ENCODE measurements around the gene KCTD17. TPM values are rescaled to one million over a fixed set of nuclear protein-coding genes. Genes with fewer than 3 reads are reported as not detected.

Gene KCTD17
- total and polyA plus RNA-seq, 2 of the 4 experiments (the other 2 are of a cell fraction) = 28.3 to 37.3 TPM

DNA sequence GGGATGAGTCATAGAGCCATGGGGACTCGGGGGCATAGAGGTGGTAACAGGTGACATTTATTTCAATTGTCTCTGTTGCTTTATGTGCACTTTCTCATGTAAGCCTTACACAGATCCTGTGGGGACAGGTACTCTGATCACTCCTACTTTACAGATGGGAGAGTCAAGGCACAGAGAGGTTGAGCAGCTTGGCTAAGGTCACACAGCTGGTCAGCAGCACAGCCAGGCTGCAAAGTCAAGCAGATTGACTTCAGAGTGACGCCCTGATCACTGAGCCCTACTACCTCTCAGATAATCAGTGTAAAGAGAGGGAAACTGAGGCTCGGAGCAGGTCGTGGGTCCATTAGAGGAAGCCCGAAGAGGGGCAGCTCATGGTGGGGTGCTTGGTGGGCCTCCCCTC, 54.4 kb downstream of the KCTD17 start:
- ChIA-PET CTCF (no interaction called here), POLR2A (ENCODE audit: unreplicated experiment) (no interaction called here)
- H3K27ac ChIP-seq (ENCODE audit: insufficient read depth, low read length) = no peak overlapping the region
- no peaks in the 10 kb centered on the region for H3K9me3 ChIP-seq (ENCODE audit: control insufficient read depth, insufficient read depth, low read length)
- dilution Hi-C loops (cut with HindIII; ENCODE audit: low sequenced_read_pairs, unreplicated experiment) (no loop called here), intact Hi-C loops (cut with micrococcal nuclease) (no loop called here), in situ Hi-C loops (cut with MboI; ENCODE audit: low sequenced_read_pairs) (no loop called here)
- no peak overlapping the region for H4K91ac ChIP-seq (ENCODE audit: insufficient read depth, low read depth, low read length)
- no peak overlapping the region for H2AK9ac ChIP-seq (replicated peaks; ENCODE audit: low read depth, low read length, poor library complexity)
- no peak overlapping the region for H3K14ac ChIP-seq (replicated peaks; ENCODE audit: low read depth, low read length)
- no peak overlapping the region for H3K4me3 ChIP-seq (ENCODE audit: insufficient read depth, low read depth, low read length)
- DNase-seq = no peak
- no peak overlapping the region for H2BK5ac ChIP-seq (ENCODE audit: low read depth, low read length, poor library complexity, severe bottlenecking)
- BruUV-seq (replicated peaks) = no TSS peak
- WGBS, 2 experiments (ENCODE audit: extremely low coverage in 2 of 2, insufficient read length in 1 of 2) = no CpG with 5 or more reads among the region's 5 CpGs
- H3K27me3 ChIP-seq (ENCODE audit: control insufficient read depth, insufficient read depth, low read length) = peaks cover 47% of the 10 kb centered on the region
- no peak overlapping the region for H4K5ac ChIP-seq (ENCODE audit: low read depth, low read length)
- H3K23ac ChIP-seq (ENCODE audit: low read depth, low read length) = no peak overlapping the region
- no peak overlapping the region for H3K56ac ChIP-seq (ENCODE audit: extremely low read depth, insufficient read depth, low read length)
- H4K8ac ChIP-seq (ENCODE audit: low read depth in 2 of 2, low read length in 2 of 2) = no peak overlapping the region
- no peaks in the 10 kb centered on the region for H3K79me1 ChIP-seq (ENCODE audit: low read depth in 1 of 2, low read length in 2 of 2)
- TF ChIP-seq, protein P1, sequence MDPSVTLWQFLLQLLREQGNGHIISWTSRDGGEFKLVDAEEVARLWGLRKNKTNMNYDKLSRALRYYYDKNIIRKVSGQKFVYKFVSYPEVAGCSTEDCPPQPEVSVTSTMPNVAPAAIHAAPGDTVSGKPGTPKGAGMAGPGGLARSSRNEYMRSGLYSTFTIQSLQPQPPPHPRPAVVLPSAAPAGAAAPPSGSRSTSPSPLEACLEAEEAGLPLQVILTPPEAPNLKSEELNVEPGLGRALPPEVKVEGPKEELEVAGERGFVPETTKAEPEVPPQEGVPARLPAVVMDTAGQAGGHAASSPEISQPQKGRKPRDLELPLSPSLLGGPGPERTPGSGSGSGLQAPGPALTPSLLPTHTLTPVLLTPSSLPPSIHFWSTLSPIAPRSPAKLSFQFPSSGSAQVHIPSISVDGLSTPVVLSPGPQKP (IDR thresholded peaks at IDR 0.05; ENCODE audit: borderline replicate concordance, low read depth, low read length) = no peak
- TF ChIP-seq FOS (IDR thresholded peaks at IDR 0.05; ENCODE audit: low read depth, low read length) = no peak
- no peak for TF ChIP-seq BHLHE40 (IDR thresholded peaks at IDR 0.05; ENCODE audit: low read depth, low read length)
- TF ChIP-seq MXI1 (IDR thresholded peaks at IDR 0.05; ENCODE audit: borderline replicate concordance, low read depth, low read length) = no peak
- H2BK15ac ChIP-seq (ENCODE audit: low read depth, low read length) = no peak overlapping the region
- no peaks in the 10 kb centered on the region for H3K9me1 ChIP-seq (ENCODE audit: insufficient read depth, low read length)
- no peaks in the 10 kb centered on the region for H3K4me1 ChIP-seq (ENCODE audit: control insufficient read depth, insufficient read depth, low read length)
- H3K18ac ChIP-seq (ENCODE audit: low read depth, low read length) = no peak overlapping the region
- no peak overlapping the region for H3K4ac ChIP-seq (ENCODE audit: low read depth, low read length)
- no peak overlapping the region for H2BK120ac ChIP-seq (ENCODE audit: low read depth, low read length)
- no peak overlapping the region for H3K4me2 ChIP-seq (ENCODE audit: low read depth, low read length)
- H3K36me3 ChIP-seq (ENCODE audit: control insufficient read depth, insufficient read depth, low read length) = no peaks in the 10 kb centered on the region
- ATAC-seq (ENCODE audit: low read depth) = no peak
- H2AK5ac ChIP-seq (ENCODE audit: low read depth, low read length) = no peak overlapping the region
- H2AFZ ChIP-seq (replicated peaks; ENCODE audit: low read length, poor library complexity) = no peak overlapping the region
- no peaks in the 10 kb centered on the region for H4K20me1 ChIP-seq (ENCODE audit: insufficient read depth, low read length)
- no peak overlapping the region for H3K9ac ChIP-seq (ENCODE audit: low read depth, low read length)
- no peak overlapping the region for H2BK20ac ChIP-seq (ENCODE audit: low read depth, low read length)

Measured in IMR-90 (cell line).